NCI-H774 (cell line): ENCODE data around the gene TENT4A.

Source experiments
- DNase-seq: peaks from one replicate; lab custom pipeline; 2025; lab: John Stamatoyannopoulos, UW

The TENT4A gene

DNA sequence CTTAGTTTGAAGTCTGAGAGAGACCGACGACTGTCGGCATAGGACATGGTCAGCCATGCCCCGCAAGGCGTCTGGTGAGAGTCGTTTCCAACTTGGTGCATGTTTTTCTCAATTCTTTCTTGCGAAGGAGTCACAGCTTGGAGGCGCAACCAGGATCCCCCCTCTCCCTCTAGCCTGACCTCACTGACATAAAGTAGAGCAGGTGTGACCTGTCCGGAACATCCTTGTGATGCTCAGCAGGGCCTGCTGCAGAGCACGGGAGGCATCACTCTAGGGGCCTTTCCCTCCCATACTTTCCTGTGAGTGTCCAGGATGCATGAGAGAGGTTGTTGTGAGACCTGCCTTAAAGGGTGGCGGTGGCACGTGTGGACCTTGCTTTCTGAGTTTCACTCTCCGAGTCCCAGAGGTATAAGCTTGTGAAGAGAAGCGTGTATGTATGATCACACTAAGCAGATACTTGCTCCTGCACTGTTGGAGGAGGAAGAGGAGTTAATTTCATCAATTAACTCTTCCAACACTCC, 5.0 kb downstream of the TENT4A start:
- DNase-seq, result no peak

DNA sequence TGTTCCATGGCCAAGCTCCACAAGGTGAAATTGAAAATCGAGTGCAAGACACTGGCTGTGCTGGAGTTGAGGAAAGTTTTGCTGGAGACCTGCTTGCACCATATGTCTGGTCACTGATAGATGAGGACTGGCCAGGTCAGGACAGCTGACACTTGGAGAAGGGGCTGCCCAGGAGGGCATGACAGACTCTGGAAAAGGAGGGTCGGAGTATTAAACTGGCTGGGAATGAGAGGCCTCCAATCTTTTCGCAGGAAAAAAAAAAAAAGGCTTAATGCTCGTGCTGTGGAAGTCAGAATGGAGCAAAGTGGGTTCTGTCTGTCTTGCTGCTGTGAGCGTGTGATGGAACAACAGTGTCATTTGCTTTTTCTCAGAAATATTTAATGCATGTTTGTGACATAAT, 5.5 kb downstream of the TENT4A start:
- DNase-seq, result no peak

DNA sequence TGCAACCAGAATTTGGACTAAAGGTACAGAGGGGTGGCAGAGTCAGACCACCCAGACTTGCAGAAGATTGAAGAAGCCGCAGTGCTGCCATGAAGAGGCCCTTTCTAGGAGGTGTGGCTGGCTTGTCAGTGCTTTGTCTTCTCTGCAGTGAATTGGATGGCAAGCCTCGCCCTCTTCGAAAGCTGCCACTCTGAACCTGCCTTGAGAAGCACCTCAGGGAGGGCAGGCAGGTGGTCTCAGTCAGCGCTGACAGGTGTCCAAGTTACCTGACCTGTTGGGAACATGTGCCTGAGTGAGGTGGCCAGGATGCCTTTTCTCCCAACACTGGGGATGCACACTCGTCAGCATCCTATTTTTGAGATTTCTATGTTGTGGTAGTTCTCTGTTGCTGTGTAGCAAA, 6.2 kb downstream of the TENT4A start:
- DNase-seq, result no peak

DNA sequence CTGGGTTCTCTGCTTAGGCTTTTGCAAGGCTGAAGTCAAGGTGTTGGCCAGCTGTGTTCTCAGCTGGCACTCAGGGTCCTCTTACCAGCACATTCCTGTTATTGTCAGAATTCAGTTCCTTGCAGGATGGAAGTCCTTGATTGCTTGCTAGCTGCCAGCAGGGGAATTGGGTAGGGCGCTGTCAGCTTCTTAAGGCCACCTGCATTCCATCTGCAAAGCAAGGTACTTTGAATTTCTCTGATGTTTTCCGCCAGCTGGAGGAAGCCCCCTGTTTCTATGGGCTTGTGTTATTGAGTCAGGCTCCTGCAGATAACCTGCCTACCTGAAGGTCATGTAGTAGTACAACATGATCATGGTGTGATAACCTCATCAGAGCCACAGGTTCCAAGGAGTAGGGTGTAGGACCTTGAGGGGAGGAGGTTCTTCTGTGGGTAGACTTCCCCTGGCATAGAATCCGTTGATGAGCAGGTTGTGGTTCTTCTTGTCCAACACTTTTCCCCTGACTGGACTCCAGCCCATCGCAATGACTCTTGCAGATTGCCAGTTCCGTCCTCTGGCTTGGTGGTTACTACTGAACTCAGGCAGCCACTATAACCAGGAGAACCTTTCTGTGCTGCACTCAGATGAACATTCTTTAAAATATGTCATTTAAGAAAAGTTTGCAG, 6.8 kb downstream of the TENT4A start:
- no peak for DNase-seq

DNA sequence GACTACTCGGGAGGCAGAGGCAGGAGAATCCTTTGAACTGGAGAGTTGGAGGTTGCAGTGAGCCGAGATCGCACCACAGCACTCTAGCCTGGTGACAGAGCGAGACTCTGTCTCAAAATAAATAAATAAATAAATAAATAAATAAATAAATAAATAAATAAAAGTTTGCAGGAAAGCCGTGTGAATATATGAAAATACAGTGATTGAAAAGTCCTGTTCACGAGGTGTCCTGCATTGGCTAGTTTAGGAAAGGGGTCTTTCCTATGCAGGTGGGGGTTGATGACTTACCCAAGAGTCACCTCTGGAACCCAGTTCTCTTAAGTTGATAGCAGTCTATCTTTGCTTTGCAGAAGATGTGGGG, 7.3 kb downstream of the TENT4A start:
- no peak for DNase-seq

DNA sequence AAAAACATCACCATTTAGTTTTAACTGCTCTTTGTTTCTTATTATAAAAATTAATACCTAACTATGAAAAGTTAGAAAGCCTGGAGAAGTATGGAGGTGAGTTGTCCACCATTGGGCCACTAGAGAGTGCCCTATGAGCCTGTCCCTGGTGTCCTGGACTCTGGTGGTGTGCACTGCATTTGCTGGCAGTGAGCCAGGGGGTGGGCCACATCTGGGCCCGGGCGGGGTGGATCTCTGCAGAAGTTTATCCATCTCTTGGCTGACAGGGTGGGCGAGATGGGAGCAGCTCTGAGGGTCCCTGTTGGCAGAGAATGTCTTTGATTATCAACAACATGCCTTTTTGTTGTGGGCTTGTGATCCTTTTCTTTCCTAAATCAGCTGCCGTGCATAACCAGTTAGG, 8.2 kb downstream of the TENT4A start:
- no peak for DNase-seq

DNA sequence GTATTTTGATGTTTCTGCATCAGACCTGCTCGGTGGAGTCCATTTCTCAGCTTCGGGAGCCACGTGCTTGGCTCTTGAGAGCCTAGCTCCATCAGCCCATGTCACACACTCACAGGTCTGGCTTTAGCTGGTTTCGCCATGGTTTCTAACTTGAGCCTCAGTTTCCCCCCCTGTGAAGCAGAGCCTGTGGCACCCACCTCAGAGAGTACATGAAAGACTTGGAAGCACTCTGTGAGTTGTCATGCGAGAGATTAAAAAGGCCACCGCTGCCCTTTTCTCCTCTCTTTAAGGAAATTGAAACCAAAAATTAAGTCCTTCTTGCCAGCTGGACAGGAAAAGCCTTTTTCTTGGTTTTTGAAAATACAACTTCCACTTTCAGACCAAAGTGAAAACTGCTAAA, 8.8 kb downstream of the TENT4A start:
- DNase-seq, result no peak

DNA sequence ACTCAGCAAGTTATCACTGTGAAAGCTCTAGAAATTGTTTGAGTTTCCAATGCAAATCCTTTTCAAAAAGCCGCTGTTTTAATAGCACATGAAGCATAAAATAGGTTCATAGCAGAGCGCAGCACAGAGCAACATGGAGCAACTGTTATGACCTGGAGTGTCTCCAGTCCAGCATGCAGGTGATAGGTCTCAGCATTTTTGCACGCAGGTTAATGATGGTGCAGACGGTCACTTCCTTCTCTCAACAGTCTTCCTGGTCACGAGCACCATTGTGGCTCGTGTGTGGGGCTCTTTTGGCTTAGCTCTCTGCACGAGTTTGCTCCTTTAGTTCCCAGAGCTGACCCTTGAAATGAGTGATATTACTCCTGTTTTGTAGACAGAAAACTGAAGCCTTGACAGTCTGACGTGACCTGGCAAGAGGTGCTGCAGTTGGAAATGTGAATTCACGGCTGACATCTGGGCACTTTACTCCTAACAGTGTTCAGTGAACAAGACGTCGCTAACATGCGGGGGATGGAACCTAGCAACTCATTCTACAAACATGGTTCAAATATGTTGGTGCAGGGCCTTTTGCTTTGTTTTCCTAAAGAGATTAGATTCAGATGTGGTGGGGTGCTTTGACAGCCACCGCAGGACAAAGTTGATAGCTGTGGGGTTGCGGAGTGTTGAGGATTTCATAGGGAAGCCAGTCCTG, 10.0 kb downstream of the TENT4A start:
- DNase-seq, result no peak

DNA sequence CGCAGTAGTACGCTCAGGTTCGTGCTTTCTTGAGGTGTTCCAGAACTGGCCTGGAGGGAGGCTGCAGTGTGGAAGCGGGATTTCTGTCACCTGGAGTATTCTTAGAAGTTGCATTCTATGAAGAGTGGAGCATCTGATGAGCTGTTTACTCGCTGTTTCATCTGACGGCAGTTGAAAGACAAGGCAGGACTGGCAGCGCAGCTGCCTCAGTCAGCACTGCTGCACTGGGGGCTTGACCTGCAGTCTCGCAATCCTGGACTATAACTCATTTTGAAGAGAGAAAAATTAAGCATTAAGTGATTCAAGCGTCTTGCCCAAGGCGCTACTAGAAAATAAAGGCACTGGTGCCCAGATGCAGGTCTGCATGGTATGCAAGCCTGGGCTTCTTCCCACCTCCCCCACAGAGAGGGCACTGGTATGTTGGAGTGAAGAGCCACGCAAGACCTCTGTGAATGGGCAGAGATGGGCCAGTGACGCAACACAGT, 10.6 kb downstream of the TENT4A start:
- DNase-seq, result no peak

DNA sequence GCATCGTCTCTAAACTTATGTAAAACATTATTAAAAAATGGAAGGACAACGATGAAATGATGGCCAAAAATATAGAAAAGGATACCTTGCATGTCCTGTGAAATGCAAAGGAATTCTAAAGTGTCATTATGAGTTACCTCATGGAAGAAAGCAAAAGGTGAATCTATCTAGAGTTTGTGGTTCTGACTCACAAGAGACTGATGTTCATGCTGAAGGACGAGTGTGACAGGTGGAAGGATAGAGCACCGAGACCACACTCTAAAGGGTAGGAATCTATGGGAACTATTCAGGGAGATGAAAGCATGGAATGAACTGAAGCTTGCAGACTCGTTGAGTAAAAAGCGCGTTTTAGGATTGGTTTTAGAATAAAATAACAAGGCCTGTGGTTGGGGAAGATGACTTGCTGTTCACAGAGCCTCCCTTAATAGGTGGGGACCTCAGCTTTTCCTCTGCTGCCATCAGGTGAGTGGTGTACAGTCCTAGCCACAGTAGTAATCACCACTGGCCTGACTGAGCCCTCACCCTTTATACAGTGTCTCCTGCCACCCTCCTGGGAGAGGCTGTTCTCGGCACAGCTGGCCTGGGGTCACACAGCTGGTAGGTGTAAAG, 11.2 kb downstream of the TENT4A start:
- DNase-seq, result no peak

DNA sequence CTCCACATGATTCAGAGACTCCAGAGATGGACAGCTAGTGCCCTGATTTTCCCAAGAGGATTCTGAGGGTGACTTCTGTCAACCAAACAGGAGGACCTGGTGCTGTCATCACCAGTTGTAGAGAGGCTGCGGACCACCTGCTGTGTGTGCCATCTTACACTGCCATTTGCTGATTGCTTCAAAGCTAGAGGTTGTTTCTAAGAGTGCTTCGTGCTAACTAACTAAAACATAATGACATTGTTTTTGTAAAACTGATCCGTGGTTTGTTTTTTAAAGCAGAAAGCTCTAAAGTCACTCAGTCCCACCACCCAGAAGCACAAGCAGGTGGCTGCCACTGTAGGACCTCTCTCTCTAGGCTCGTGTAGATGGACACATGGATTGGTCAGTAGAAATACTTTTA, 12.2 kb downstream of the TENT4A start:
- no peak for DNase-seq

DNA sequence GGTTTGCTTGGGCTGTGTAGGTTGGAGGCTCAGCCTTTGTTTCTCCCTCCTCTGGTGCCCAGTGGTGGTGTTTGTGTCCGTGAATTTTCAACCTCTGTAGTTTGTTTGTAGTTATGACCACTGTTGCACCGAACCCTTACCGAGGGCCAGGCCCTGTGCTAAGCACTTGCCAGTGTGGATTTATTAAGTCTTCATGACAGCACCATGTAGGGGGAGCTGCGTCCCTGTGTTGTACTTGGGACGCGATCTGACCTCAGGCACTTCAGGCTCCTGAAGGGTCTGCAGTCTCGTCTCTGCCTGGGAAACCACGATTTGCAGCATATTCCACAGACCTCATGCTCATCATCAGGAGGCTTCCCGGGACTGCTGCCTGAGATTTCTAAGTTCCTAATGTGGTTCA, 12.8 kb downstream of the TENT4A start:
- DNase-seq, result no peak

DNA sequence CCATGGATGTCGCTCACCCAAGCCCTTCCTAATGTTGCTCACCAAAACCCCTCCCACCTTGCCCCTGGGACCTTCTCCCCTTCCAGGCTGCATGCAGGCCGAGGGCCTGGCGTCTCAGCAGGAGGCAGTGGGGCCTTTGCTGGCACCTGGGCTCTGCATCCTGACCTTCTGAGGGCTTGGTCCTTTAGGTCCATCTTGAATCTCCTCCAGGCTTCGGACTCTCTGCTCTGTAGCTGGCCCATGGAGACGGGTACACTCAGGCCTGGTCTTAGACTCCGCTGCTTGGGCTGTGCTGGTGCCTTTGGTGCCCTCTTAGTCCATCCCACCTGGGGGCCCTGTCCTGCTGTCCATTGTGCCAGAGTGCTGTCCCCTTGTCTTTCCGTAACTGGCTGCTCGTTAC, 14.0 kb downstream of the TENT4A start:
- no peak for DNase-seq

DNA sequence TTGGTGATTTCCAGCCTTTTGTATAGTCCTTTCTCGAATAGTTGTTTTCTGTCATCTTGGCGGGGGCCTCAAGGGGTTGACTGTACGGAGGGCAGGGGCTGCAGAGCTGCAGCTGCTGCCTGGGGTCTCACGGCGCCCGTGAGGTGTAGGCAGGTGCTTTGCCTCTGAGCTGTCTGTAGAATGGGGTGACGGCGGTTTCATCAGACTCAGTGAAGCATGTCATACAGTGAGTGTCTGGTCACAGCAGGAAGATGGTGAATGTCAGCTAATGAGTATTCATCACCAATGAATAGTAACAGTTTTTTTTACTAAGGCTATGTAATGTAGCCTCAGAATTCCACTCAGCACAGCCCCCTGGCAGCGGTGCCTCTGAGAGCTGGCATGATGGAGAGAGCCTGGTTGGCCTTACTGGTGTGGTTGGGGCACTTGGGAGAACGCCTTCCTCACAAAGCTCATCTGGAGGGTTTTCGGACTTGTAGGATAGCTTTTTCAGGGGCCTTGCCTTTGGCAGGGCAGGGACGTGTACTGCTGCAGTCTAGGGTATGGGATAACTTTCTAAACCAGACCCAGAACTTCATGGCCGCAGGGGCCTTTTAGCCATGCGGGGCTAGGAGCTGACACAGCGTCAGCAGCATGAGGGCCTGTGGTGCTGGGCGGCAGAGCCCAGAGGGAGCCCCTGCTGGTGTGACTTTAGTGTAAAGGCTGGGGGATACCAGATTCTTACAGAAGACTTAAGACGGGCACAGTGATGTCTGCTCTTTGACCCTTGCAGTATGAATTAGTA, 15.0 kb downstream of the TENT4A start:
- DNase-seq, result no peak

DNA sequence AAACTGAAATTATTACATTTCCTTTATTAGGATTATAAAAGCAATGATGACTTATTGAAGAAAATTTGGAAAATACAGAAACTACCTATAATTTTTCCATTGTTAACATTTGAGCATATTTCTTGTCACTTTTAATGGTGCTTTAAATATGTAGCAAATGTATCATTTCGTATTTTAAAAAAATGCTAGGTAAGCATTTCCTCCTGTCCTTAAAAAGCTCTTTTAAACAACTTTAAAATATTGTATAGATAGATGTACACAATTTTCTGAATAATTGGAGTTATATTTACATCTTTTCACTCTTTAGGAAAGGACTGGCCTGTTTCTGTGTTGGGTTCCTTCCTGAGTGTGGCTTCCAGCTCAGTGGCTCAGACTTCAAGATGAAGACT, 15.6 kb downstream of the TENT4A start:
- DNase-seq, result no peak

DNA sequence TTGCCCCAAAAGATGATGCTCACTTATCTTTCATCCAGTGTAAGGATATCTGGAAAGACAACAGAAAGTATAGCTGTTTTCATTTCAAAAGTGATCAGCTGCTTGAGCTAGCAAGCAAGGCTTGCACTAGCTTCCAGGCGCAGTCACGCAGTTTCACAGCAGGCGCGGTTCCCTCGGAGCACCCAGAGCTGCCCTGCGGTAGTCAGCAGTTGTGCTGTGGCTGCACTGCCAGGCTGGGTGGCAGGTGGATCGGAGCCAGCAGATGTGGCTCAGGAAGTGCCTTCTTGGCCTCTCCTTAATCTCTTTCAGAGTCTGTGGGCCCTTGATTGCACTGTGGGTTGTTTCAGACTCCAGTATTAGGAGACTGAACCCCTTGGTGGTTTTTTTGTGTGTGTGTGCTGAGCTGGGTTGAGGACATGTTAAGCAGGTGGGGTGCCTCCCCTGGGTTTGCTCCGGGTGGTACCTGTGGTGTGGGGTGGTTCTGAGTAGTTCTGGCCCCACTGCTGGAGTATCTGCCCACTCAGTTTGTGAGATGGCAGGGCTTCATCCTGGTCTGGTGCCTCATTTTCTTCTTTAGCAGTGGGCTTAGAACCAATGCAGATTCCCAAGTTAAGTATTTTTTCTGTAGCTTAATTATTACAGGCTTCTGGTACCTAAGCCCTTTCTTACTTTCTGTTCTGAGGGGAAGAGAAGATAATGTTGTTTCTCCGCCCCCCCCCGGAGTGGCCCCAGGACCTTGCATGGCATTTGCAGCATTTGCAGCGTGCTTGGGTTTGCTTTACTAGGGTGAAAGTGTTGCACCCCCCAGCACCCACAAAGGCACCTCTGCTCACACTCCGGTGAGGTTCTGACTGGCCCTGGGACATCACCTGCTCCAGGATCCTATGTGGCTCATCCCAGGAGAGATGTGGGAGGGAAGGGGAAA, 16.4 kb downstream of the TENT4A start:
- DNase-seq, result no peak

DNA sequence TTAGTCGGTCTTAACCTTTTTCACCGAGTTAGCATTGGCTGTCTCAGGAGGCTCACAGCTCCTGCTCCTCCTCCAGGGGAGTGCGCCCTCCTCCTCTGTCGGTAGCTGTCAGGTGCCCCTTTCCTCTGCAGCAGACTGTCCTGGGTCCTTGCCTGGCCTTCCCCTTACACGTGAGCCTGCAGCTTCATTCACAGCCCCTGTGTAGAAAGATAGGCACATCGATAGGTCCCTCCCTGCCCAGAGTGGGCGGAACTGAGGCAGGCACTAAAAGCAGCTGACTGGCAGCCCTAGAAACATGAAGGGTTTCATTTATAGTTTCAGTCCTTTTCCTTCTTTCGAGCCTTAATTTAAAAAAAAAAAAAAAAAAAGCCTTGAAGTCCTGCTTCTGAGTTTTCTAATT, 17.2 kb downstream of the TENT4A start:
- DNase-seq, result no peak

DNA sequence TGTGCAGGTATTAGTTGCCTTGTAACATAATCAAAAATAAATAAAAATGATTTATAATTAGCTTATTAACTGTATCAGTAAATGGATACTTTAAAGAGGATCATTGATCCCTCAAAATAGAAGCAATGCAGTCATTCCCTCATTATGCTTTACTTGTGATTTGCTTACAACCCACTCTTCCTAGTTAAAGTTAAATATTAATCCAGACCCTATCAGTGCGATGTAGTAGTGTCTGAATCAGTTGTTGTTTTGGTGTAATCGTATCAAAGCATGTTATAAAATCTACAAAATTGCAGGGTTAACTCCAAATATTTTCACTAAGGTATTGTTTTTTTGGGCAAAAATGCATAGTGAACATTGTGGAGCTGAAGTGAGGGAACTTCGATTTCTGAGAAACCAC, 17.6 kb downstream of the TENT4A start:
- no peak for DNase-seq

DNA sequence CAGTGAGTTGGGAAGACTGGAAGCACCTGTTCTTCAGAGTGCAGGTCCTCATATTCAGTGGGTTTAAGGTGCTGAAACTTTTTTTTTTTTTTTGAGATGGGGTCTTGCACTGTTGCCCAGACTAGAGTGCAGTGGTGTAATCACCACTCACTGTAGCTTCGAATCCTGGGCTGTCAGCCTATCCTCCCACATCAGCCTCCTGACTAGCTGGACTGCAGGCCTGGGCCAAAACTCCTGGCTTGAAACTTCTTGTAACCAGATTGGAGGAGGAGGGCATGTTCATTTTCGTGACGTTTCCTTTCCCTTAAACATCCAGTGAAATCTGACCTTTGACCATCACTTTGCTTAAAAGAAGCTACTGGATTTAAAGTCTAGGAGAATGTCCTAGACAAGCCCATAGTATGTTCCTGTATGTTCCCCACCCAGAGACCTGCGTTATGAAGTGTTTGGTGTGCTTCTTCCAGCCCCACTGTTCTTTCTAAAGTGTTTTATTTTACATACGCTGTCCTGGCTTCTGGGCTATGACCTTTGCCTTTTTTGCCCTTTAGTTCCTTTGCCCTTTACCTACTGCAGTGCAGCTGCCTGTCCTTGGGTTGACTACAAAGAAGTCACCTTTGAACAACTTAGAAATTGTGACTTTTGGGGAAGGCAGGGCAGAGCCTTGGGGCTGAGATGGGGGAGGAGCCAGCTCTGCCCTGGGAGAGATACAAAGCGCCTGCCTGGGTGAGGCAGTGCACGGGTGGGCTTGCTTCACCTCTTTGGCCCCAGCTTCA, 18.4 kb downstream of the TENT4A start:
- no peak for DNase-seq

DNA sequence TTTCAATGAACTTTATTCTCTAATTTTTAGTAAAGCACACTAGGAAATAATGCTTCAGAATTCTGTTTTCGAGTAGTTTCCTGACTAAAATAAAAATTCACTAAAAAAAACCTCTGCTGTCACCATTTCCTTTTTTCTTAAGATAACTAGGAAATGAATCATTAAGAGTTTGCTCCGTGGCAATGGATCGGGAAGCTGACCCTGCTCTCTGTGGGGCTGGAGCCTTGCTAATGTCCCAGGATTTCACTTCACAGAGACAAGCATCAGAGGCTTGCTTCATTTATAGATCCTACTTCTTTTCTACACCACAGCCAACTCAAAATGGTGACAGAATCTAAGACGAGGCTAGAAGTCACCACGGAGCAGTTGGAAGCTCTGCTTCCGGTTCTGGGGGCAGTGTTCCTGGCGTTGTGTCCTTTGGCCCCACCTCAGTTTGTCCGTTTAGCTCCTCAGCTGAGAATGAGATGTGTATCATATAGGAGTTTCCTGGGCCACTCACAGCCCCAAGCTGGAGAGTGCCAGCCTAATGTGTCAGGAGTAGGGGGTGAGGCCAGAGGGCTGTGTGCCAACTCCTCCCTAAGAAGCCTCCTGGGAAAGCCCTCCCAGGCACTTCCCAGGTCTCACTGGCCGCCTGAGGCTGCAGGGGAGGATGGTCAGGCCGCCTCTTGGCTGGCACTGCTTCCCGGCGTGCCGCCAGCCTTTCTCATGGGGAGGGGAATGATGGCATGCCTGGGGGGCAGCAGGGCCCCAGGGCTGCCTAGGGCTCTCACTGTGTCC, 19.6 kb downstream of the TENT4A start:
- DNase-seq, result no peak
